Spleen (tissue), 11 donors: ENCODE data around the gene QSOX1. TPM values are rescaled to one million over a fixed set of nuclear protein-coding genes. Genes with fewer than 3 reads are reported as not detected.

Experiments
- DNase-seq: peaks from one replicate; pipeline ENCODE4 v3.0.0-alpha.2; 2020
- H3K27ac ChIP-seq, 8 donors: fragments of 200-600 bp; sonication (generic) in 7 of 8; 1 replicate in 4 of 8; 2 replicates in 4 of 8; pipeline versions ENCODE4 v1.5.0 to v1.8.0; 2016 to 2021; ENCODE audit warnings: inconsistent platforms in 4 of 8, mild to moderate bottlenecking in 4 of 8, moderate library complexity in 1 of 8
- H3K27me3 ChIP-seq, 7 donors: fragments of 200-600 bp; sonication (generic) in 6 of 7; replicated peaks in 1 of 7; 1 replicate in 4 of 7; 2 replicates in 3 of 7; pipeline versions ENCODE4 v1.5.0 to v1.8.0; 2016 to 2021; ENCODE audit warnings: inconsistent platforms in 3 of 7, mild to moderate bottlenecking in 1 of 7
- H3K36me3 ChIP-seq, 6 donors: fragments of 200-600 bp; sonication (generic) in 5 of 6; 1 replicate in 4 of 6; 2 replicates in 2 of 6; pipeline versions ENCODE4 v1.5.0 to v1.8.0; 2016 to 2021; ENCODE audit warnings: inconsistent platforms in 2 of 6
- H3K4me1 ChIP-seq, 6 donors: fragments of 200-600 bp; sonication (generic) in 5 of 6; 1 replicate in 3 of 6; 2 replicates in 3 of 6; pipeline versions ENCODE4 v1.5.0 to v1.8.0; 2016 to 2021; ENCODE audit warnings: inconsistent platforms in 3 of 6
- H3K4me3 ChIP-seq, 8 donors: fragments of 200-600 bp; sonication (generic) in 7 of 8; 1 replicate in 4 of 8; 2 replicates in 4 of 8; pipeline versions ENCODE4 v1.5.0 to v1.8.0; 2016 to 2021; ENCODE audit warnings: inconsistent platforms in 4 of 8, mild to moderate bottlenecking in 4 of 8, moderate library complexity in 2 of 8
- H3K9me3 ChIP-seq, 8 donors: fragments of 200-600 bp; sonication (generic) in 7 of 8; 1 replicate in 4 of 8; 2 replicates in 4 of 8; pipeline versions ENCODE4 v1.5.0 to v1.8.0; 2016 to 2021; ENCODE audit warnings: inconsistent platforms in 4 of 8
- POLR2A ChIP-seq, 3 donors: fragments of 450-650 bp; IDR thresholded peaks; one replicate each; pipeline ENCODE4 v1.5.1; 2017; ENCODE audit warnings: antibody characterized with exemption in 3 of 3, mild to moderate bottlenecking in 1 of 3
- POLR2AphosphoS5 ChIP-seq, 3 donors: sonication (generic); formaldehyde crosslinking; IDR thresholded peaks; one replicate each; pipeline ENCODE4 v1.5.1; 2017; ENCODE audit warnings: antibody characterized with exemption in 3 of 3
- WGBS, 5 donors: extraction: QIAGEN DNeasy Blood & Tissue Kit in 3 of 5; methylation state at CpG; one replicate each; pipeline versions ENCODE4 v1.1.5 to v1.1.7; 2013 to 2018; 5-methylcytosine and 5-hydroxymethylcytosine counted together
- intact Hi-C: fragments of 100-400 bp; cut with DNase I; formaldehyde crosslinking; loops from one replicate; pipeline ENCODE4 v1.15.0; 2023; ENCODE audit warnings: low total_unique reads
- polyA plus RNA-seq, 3 donors: library from polyadenylated mRNA; stranded (reverse); fragments of 200-250 nt; gene quantifications; one replicate each; pipeline ENCODE4 v1.2.1, GENCODE V29; 2013
- total RNA-seq, 7 donors: library from RNA; depleted of rRNA in 3 of 7; stranded (reverse); fragments of >200 nt in 3 of 7; fragmentation: NEBNext Ultra II Directional in 4 of 7; extraction: Animal tissue kit (Norgen Biotek cat#: 25700) in 4 of 7; gene quantifications; one replicate each; pipeline versions ENCODE4 v1.1.0 to v1.2.1, GENCODE V29; 2016 to 2021
- TF ChIP-seq, protein P1 (sequence below), 11 experiments: fragments of 200-600 bp in 7 of 11; fragments of 450-650 bp in 4 of 11; sonication (generic) in 4 of 11; IDR thresholded peaks in 8 of 11; conservative IDR thresholded peaks in 3 of 11; 1 replicate in 7 of 11; 2 replicates in 4 of 11; pipeline versions ENCODE4 v1.4.0 to v1.8.0; 2016 to 2021; ENCODE audit warnings: antibody characterized with exemption in 11 of 11, inconsistent platforms in 4 of 11, mild to moderate bottlenecking in 1 of 11
- donor health status: healthy with polysubstance abuse.
- donor health status: DM: no; HTN: no; CAD: no; lungs with moderate emphysema.
- donor health status: DM: no; HTN: no; CAD: no.
- donor health status: Bipolar disorder and iron deficiency.
- donor health status: healthy.
- donor health status: DM: no; HTN: no; CAD: no.
- donor health status: DM: yes; HTN: yes; CAD: no.

The QSOX1 gene
- total and polyA plus RNA-seq, 10 donors = 35.2 to 78.9 (median 56.5) TPM

DNA sequence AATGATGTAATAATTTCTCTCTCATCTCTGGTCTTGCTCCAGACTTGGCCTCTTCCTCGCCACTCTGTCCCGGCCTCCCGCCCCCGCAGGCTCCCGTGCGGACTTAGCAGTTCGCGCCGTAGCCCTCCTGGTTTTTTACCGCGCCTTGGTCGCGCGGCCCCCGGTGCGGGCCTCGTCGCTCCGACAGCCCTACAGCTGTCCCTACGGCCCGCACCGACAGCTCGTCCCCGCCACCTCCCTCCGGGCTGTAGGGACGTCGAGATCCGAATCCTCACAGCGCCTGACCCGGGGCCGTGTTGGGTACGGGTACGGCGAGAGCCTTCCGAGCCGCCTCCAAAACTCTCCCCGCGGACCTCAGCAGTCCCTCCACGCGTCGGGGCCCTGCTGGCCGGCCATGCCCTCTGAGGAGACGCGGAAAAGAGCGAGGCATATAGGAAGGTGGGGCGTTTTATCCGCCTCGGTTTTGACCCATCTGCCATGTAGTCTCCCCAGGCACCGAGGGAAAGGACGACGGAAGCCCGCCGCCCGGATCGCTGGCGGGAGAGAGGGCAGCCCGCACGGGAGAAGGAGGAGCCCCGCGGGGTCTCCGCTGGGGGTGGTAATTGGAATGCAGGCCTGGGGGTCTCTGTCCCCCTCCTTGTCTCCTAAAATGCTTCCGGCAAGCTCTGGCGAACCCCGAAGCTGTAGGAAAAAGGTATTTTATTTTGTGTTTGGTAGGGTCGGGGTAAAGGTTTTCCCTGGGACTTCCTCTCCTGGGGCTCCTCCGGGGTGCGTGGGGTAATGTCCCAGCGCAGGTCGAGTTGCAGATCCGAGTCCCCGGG is 78.7 kb downstream of the QSOX1 start:
- no peaks in the 10 kb centered on the region for H3K36me3 ChIP-seq
- TF ChIP-seq, protein P1, sequence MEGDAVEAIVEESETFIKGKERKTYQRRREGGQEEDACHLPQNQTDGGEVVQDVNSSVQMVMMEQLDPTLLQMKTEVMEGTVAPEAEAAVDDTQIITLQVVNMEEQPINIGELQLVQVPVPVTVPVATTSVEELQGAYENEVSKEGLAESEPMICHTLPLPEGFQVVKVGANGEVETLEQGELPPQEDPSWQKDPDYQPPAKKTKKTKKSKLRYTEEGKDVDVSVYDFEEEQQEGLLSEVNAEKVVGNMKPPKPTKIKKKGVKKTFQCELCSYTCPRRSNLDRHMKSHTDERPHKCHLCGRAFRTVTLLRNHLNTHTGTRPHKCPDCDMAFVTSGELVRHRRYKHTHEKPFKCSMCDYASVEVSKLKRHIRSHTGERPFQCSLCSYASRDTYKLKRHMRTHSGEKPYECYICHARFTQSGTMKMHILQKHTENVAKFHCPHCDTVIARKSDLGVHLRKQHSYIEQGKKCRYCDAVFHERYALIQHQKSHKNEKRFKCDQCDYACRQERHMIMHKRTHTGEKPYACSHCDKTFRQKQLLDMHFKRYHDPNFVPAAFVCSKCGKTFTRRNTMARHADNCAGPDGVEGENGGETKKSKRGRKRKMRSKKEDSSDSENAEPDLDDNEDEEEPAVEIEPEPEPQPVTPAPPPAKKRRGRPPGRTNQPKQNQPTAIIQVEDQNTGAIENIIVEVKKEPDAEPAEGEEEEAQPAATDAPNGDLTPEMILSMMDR (IDR thresholded peaks at IDR 0.05 in 8 of 11, conservative IDR thresholded peaks at IDR 0.05 in 3 of 11) = no peak
- no peak for TF ChIP-seq POLR2AphosphoS5 (IDR thresholded peaks at IDR 0.05)
- TF ChIP-seq POLR2A (IDR thresholded peaks at IDR 0.05) = no peak
- H3K27me3 ChIP-seq = peaks cover 11 to 100% (median 99%) of the 10 kb centered on the region in 7 donors
- no peaks in the 10 kb centered on the region for H3K9me3 ChIP-seq
- no peak overlapping the region for H3K27ac ChIP-seq
- no peak for DNase-seq
- intact Hi-C loops = no loop called here
- H3K4me3 ChIP-seq = peak overlapping the region in 1 of 8 donors; percentile 33
- peaks cover 44 to 86% (median 73%) of the 10 kb centered on the region in 6 donors for H3K4me1 ChIP-seq
- 4 to 8% (median 5%) methylated on average over 46 to 71 of the region's 71 CpGs for WGBS, 5 donors

DNA sequence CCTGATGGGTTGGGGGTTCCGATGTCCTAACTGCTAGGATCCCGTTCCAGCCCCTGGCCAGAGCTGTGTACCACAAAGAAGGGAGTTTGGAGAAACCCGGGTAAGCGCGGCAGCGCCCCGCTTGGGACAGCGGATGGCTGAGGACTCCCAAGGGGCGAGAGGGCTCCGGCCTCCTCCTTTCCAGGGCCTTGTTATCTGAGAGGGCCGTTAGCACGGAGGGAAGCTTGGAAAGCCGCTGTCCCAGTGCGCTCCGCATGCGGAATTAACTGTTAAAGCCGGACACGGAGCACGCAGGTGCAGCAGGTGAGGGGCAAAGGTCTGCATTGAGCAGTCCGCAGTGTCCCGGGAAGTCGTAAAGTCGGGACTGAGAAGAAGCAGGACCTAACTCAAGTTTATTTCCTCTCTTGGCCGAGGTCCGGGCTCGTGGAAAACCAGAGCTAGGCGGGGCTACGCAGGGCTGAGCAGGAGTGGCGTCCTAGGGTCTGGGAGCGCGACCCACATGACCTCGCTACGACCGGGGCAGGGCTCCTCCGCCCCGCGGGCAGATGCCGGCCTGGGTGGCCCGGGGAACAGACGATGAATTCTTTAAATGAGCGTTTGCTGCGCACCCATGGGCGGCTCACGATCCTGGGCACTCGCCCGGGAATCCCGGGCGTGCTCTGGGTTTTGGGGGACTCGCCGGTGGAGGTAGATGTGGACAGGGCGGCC is 79.9 kb downstream of the QSOX1 start:
- Histone ChIP-seq H3K4me1 (peaks cover 38 to 75% (median 62%) of the 10 kb centered on the region in 6 donors), H3K36me3 (no peaks in the 10 kb centered on the region), H3K9me3 (no peaks in the 10 kb centered on the region), H3K27me3 (peaks cover 11 to 100% (median 99%) of the 10 kb centered on the region in 7 donors), H3K4me3 (peak overlapping the region in 5 of 8 donors; percentile 12 to 51 (median 16)), H3K27ac (no peak overlapping the region)
- intact Hi-C loops = no loop called here
- WGBS, 5 donors = 3% methylated on average over 41 to 51 of the region's 51 CpGs
- DNase-seq = no peak
- TF ChIP-seq, protein P1 (IDR thresholded peaks at IDR 0.05 in 8 of 11, conservative IDR thresholded peaks at IDR 0.05 in 3 of 11) = no peak
- TF ChIP-seq POLR2AphosphoS5 (IDR thresholded peaks at IDR 0.05) = no peak
- TF ChIP-seq POLR2A (IDR thresholded peaks at IDR 0.05) = no peak

DNA sequence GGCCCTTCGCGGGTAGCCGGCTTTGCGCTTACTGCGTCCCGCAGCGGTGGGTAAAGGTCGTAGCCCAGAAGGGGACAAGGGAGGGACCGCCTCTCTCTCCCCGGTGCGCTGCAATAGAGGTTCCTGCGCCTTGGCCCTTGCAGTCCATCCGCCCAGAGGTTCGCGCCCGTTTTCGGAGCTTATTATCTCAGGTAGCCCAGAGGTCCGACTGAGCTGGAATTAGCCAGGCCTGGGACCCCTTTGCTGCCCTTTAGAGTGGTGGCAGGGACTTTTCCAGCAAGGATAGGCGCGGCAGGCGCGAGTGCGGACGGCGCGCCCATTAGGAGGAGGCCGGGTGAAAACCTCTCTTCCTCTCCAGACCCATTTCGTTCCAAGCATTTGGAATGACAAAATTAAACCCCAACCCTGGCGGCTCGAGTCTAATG is 80.4 kb downstream of the QSOX1 start:
- Histone ChIP-seq H3K4me1 (peaks cover 38 to 71% (median 58%) of the 10 kb centered on the region in 6 donors), H3K36me3 (no peaks in the 10 kb centered on the region), H3K27ac (no peak overlapping the region), H3K4me3 (peak overlapping the region in 6 of 8 donors; percentile 3 to 51 (median 14)), H3K27me3 (peaks cover 11 to 100% (median 100%) of the 10 kb centered on the region in 7 donors), H3K9me3 (no peaks in the 10 kb centered on the region)
- 3 to 4% (median 3%) methylated on average over 20 to 30 of the region's 30 CpGs for WGBS, 5 donors
- no peak for DNase-seq
- intact Hi-C loops = no loop called here
- TF ChIP-seq POLR2AphosphoS5 (IDR thresholded peaks at IDR 0.05) = no peak
- TF ChIP-seq, protein P1 (IDR thresholded peaks at IDR 0.05 in 8 of 11, conservative IDR thresholded peaks at IDR 0.05 in 3 of 11) = no peak
- no peak for TF ChIP-seq POLR2A (IDR thresholded peaks at IDR 0.05)
